ENCODE data around the gene PDCD2L. TPM values are rescaled to one million over a fixed set of nuclear protein-coding genes. Genes with fewer than 3 reads are reported as not detected.

PDCD2L gene
- total RNA-seq, 1 donor, result 11.7 TPM

DNA sequence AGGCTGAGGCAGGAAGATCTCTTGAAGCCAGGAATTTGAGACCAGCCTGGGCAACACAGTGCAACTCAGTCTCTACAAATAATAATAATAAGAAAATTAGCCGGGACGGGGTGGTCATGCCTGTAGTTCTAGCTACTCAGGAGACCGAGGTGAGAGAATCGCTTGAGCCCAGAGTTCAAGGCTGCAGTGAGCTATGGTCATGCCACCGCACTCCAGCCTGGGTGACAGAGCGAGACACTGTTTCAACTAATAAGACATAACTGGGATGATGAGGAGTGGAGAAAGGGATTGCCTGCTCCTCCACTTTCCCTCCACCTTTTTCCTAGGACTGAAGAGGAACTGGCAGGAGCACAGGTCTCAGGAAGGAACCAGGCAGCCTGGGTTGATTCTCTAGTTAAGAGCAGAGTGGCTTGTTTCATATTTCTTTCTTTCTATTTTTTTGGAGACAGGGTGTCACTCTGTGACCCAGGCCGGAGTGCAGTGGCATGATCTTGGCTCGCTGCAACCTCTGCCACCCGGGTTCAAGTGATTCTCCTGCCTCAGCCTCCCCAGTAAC is 43.8 kb upstream of the PDCD2L start:
- DNase-seq (ENCODE audit: low read depth), result no peak
- TF ChIP-seq, protein P1, sequence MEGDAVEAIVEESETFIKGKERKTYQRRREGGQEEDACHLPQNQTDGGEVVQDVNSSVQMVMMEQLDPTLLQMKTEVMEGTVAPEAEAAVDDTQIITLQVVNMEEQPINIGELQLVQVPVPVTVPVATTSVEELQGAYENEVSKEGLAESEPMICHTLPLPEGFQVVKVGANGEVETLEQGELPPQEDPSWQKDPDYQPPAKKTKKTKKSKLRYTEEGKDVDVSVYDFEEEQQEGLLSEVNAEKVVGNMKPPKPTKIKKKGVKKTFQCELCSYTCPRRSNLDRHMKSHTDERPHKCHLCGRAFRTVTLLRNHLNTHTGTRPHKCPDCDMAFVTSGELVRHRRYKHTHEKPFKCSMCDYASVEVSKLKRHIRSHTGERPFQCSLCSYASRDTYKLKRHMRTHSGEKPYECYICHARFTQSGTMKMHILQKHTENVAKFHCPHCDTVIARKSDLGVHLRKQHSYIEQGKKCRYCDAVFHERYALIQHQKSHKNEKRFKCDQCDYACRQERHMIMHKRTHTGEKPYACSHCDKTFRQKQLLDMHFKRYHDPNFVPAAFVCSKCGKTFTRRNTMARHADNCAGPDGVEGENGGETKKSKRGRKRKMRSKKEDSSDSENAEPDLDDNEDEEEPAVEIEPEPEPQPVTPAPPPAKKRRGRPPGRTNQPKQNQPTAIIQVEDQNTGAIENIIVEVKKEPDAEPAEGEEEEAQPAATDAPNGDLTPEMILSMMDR (IDR thresholded peaks at IDR 0.05; ENCODE audit: insufficient read depth, low read depth, low read length), result no peak
- no peak overlapping the region for H3K4me3 ChIP-seq (ENCODE audit: low read depth, low read length)

DNA sequence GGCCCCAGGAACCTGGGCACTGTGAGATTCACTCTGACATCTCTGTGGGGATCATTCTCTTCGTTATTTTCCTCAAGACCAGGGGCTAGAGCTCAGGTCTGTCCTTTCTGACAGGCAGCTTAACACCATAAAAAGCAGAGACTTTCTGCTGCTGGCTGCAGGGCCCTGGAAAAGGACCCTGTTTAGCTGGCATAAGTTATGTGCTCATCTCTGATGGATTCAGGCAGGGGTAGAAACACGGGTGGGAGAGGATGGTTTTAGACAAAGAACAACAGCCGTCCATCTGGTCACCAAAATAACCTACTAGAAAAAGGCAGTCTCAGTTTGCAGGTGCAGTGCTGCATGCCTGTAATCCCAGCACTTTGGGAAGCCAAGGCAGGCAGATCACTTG is 41.5 kb upstream of the PDCD2L start:
- no peak for DNase-seq (ENCODE audit: low read depth)
- TF ChIP-seq, protein P1 (IDR thresholded peaks at IDR 0.05; ENCODE audit: insufficient read depth, low read depth, low read length), result no peak
- H3K4me3 ChIP-seq (ENCODE audit: low read depth, low read length), result no peak overlapping the region

GRCh38 chr19:34363094-34363493 is 41.1 kb upstream of the PDCD2L start:
- TF ChIP-seq, protein P1 (IDR thresholded peaks at IDR 0.05; ENCODE audit: insufficient read depth, low read depth, low read length), result no peak
- no peak for DNase-seq (ENCODE audit: low read depth)
- H3K4me3 ChIP-seq (ENCODE audit: low read depth, low read length), result no peak overlapping the region

- no peak overlapping the region for H3K4me3 ChIP-seq (ENCODE audit: low read depth, low read length)
- DNase-seq (ENCODE audit: low read depth), result no peak
- TF ChIP-seq, protein P1 (IDR thresholded peaks at IDR 0.05; ENCODE audit: insufficient read depth, low read depth, low read length), result no peak
Measured at GRCh38 chr19:34363930-34364329, 40.3 kb upstream of the PDCD2L start.

GRCh38 chr19:34364462-34364829 is 39.8 kb upstream of the PDCD2L start:
- TF ChIP-seq, protein P1 (IDR thresholded peaks at IDR 0.05; ENCODE audit: insufficient read depth, low read depth, low read length), result no peak
- no peak for DNase-seq (ENCODE audit: low read depth)
- H3K4me3 ChIP-seq (ENCODE audit: low read depth, low read length), result peak overlapping the region; percentile 78

DNA sequence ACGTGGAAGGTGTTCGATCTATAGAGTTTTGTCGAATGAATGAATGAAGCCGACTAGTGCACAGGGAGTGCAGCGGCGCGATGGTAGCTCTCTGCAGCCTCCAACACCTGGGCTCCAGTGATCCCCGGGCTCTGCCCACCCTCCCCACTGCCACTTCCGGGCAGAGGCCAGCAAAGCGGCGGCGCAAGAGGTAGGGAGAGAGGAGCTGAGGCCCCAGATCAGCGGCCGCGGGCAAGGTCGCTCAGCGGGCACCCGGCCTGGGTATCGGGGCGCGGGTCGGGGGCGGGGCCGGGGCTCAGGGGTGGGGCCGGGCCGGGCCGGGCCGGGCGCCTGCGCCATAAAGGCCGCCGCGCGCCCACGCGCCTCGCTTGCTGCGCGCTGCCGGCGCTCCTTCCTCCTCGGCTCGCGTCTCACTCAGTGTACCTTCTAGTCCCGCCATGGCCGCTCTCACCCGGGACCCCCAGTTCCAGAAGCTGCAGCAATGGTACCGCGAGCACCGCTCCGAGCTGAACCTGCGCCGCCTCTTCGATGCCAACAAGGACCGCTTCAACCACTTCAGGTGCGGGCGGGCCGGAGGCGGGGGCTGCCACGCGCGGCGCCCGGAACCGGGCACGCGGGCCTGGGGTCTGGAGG is 39.3 kb upstream of the PDCD2L start, which contains the start of gene GPI:
Gene GPI (plus strand): TSS at position 367 of the 633 bp plus-strand sequence. CDS start 71 bp downstream, at position 438.
- peak within 1 kb of the TSS; percentile 78 for H3K4me3 ChIP-seq (ENCODE audit: low read depth, low read length)
- DNase-seq (ENCODE audit: low read depth), result peak; percentile 23
- TF ChIP-seq, protein P1 (IDR thresholded peaks at IDR 0.05; ENCODE audit: insufficient read depth, low read depth, low read length), result no peak
